Trophoblast cell (in vitro differentiated cells and primary cell): ENCODE results near the gene NCLN.

ENCODE experiments used
- DNase-seq, 2 donors: peaks; one replicate each; pipeline ENCODE4 v3.0.0-alpha.2; 2016
- H2AFZ ChIP-seq: 2 replicates; pipeline ENCODE4 v1.6.1; 2013; ENCODE audit warnings: low read length, moderate library complexity, mild to moderate bottlenecking; ENCODE audit not compliant: insufficient read depth, poor library complexity
- H2AK5ac ChIP-seq: 2 replicates; pipeline ENCODE4 v1.6.1; 2013; ENCODE audit warnings: mild to moderate bottlenecking, low read length
- H2BK120ac ChIP-seq: 2 replicates; pipeline ENCODE4 v1.6.1; 2013; ENCODE audit warnings: low read length, mild to moderate bottlenecking, moderate library complexity; ENCODE audit not compliant: insufficient read depth, poor library complexity
- H2BK12ac ChIP-seq: 2 replicates; pipeline ENCODE4 v1.6.1; 2013; ENCODE audit warnings: mild to moderate bottlenecking, low read length, moderate library complexity
- H2BK5ac ChIP-seq: 2 replicates; pipeline ENCODE4 v1.6.1; 2013; ENCODE audit warnings: low read length, low read depth, moderate library complexity, mild to moderate bottlenecking; ENCODE audit not compliant: poor library complexity
- H3K14ac ChIP-seq: 2 replicates; pipeline ENCODE4 v1.6.1; 2013; ENCODE audit warnings: mild to moderate bottlenecking, low read length
- H3K18ac ChIP-seq: 2 replicates; pipeline ENCODE4 v1.6.1; 2013; ENCODE audit warnings: mild to moderate bottlenecking, low read length
- H3K23ac ChIP-seq: 2 replicates; pipeline ENCODE4 v1.6.1; 2013; ENCODE audit warnings: low read length
- H3K27ac ChIP-seq: 2 replicates; pipeline ENCODE4 v1.5.1; 2013; ENCODE audit warnings: low read depth, mild to moderate bottlenecking, inconsistent platforms, low read length, moderate library complexity
- H3K27me3 ChIP-seq: 2 replicates; pipeline ENCODE4 v1.6.1; 2013; ENCODE audit warnings: inconsistent platforms, mild to moderate bottlenecking, low read length, moderate library complexity; ENCODE audit not compliant: insufficient read depth
- H3K36me3 ChIP-seq, 2 experiments: 1 replicate in 1 of 2; 2 replicates in 1 of 2; pipeline ENCODE4 v1.6.1; 2013; ENCODE audit warnings: low read length in 2 of 2, mild to moderate bottlenecking in 2 of 2, moderate library complexity in 1 of 2; ENCODE audit not compliant: insufficient read depth in 2 of 2, control insufficient read depth in 1 of 2
- H3K4ac ChIP-seq: 2 replicates; pipeline ENCODE4 v1.6.1; 2013; ENCODE audit warnings: low read depth, mild to moderate bottlenecking, low read length, moderate library complexity
- H3K4me1 ChIP-seq, 2 experiments: 1 replicate in 1 of 2; 2 replicates in 1 of 2; pipeline ENCODE4 v1.6.1; 2013; ENCODE audit warnings: low read length in 2 of 2, mild to moderate bottlenecking in 2 of 2, moderate library complexity in 1 of 2; ENCODE audit not compliant: insufficient read depth in 2 of 2, control insufficient read depth in 1 of 2
- H3K4me2 ChIP-seq: 2 replicates; pipeline ENCODE4 v1.6.1; 2013; ENCODE audit warnings: inconsistent platforms, mild to moderate bottlenecking, low read length, moderate library complexity
- H3K4me3 ChIP-seq: 2 replicates; pipeline ENCODE4 v1.5.1; 2013; ENCODE audit warnings: mild to moderate bottlenecking, low read depth, low read length, inconsistent platforms
- H3K79me1 ChIP-seq: one replicate; pipeline ENCODE4 v1.6.1; 2013; ENCODE audit warnings: low read length
- H3K79me2 ChIP-seq: 2 replicates; pipeline ENCODE4 v1.6.1; 2013; ENCODE audit warnings: low read length, mild to moderate bottlenecking; ENCODE audit not compliant: control insufficient read depth, insufficient read depth, poor library complexity
- H3K9ac ChIP-seq: 2 replicates; pipeline ENCODE4 v1.6.1; 2013; ENCODE audit warnings: mild to moderate bottlenecking, low read length
- H3K9me3 ChIP-seq: 2 replicates; pipeline ENCODE4 v1.6.1; 2013; ENCODE audit warnings: low read depth, mild to moderate bottlenecking, control low read depth, inconsistent platforms, low read length; ENCODE audit not compliant: insufficient read depth
- H4K12ac ChIP-seq: 2 replicates; pipeline ENCODE4 v1.6.1; 2013; ENCODE audit warnings: low read depth, mild to moderate bottlenecking, low read length, moderate library complexity
- H4K8ac ChIP-seq: 2 replicates; pipeline ENCODE4 v1.6.1; 2013; ENCODE audit warnings: low read depth, mild to moderate bottlenecking, low read length, moderate library complexity
- H4K91ac ChIP-seq: one replicate; pipeline ENCODE4 v1.6.1; 2013; ENCODE audit warnings: low read depth, mild to moderate bottlenecking, low read length, moderate library complexity
- WGBS: extraction: QIAGEN DNeasy Blood & Tissue Kit; methylation state at CpG from one replicate; pipeline ENCODE4 v1.1.7; 2013; ENCODE audit warnings: missing lambda C conversion rate; ENCODE audit not compliant: insufficient read length, insufficient coverage; ENCODE audit errors: extremely low coverage; 5-methylcytosine and 5-hydroxymethylcytosine counted together

Gene NCLN

GRCh38 chr19:3252650-3253049 lies 66.9 kb downstream of the NCLN start:
- Histone ChIP-seq H2BK5ac (no peak overlapping the region), H4K12ac (no peak overlapping the region), H3K79me2 (no peaks in the 10 kb centered on the region), H2AK5ac (no peak overlapping the region), H2BK12ac (no peak overlapping the region), H3K9ac (no peak overlapping the region), H3K4me2 (no peak overlapping the region), H3K4me3 (no peak overlapping the region), H2BK120ac (no peak overlapping the region), H3K36me3 (no peaks in the 10 kb centered on the region), H3K23ac (no peak overlapping the region), H2AFZ (no peak overlapping the region), H3K4me1 (no peaks in the 10 kb centered on the region), H3K79me1 (no peaks in the 10 kb centered on the region), H3K9me3 (peaks cover 8% of the 10 kb centered on the region), H4K8ac (no peak overlapping the region), H3K4ac (no peak overlapping the region), H3K27ac (no peak overlapping the region), H4K91ac (no peak overlapping the region), H3K27me3 (no peaks in the 10 kb centered on the region), H3K14ac (no peak overlapping the region), H3K18ac (no peak overlapping the region)
- no peak for DNase-seq
- no CpG with 5 or more reads among the region's 2 CpGs for WGBS

- Histone ChIP-seq H2BK120ac (no peak overlapping the region), H3K27ac (no peak overlapping the region), H3K9ac (no peak overlapping the region), H3K4me2 (no peak overlapping the region), H2BK5ac (no peak overlapping the region), H3K23ac (no peak overlapping the region), H4K91ac (no peak overlapping the region), H3K4me1 (no peaks in the 10 kb centered on the region), H3K4me3 (no peak overlapping the region), H3K14ac (no peak overlapping the region), H2BK12ac (no peak overlapping the region), H3K36me3 (no peaks in the 10 kb centered on the region), H3K79me2 (no peaks in the 10 kb centered on the region), H2AK5ac (no peak overlapping the region), H3K27me3 (no peaks in the 10 kb centered on the region), H3K79me1 (no peaks in the 10 kb centered on the region), H4K12ac (no peak overlapping the region), H3K9me3 (peaks cover 8% of the 10 kb centered on the region), H2AFZ (no peak overlapping the region), H3K18ac (no peak overlapping the region), H4K8ac (no peak overlapping the region), H3K4ac (no peak overlapping the region)
- DNase-seq: no peak
- no CpG with 5 or more reads among the region's 3 CpGs for WGBS
These were observed 67.5 kb downstream of the NCLN start for GRCh38 chr19:3253270-3253669.

- H3K23ac ChIP-seq: no peak overlapping the region
- H2AFZ ChIP-seq: no peak overlapping the region
- H3K4me1 ChIP-seq: no peaks in the 10 kb centered on the region
- no peak overlapping the region for H2AK5ac ChIP-seq
- DNase-seq: no peak
- no peak overlapping the region for H3K4me3 ChIP-seq
- H4K91ac ChIP-seq: no peak overlapping the region
- no peaks in the 10 kb centered on the region for H3K36me3 ChIP-seq
- H3K79me1 ChIP-seq: no peaks in the 10 kb centered on the region
- no peak overlapping the region for H4K8ac ChIP-seq
- H3K14ac ChIP-seq: no peak overlapping the region
- H4K12ac ChIP-seq: no peak overlapping the region
- no peak overlapping the region for H3K18ac ChIP-seq
- no peaks in the 10 kb centered on the region for H3K27me3 ChIP-seq
- no peaks in the 10 kb centered on the region for H3K79me2 ChIP-seq
- no peak overlapping the region for H2BK120ac ChIP-seq
- no peak overlapping the region for H3K9ac ChIP-seq
- peaks cover 6% of the 10 kb centered on the region for H3K9me3 ChIP-seq
- no peak overlapping the region for H3K27ac ChIP-seq
- H3K4ac ChIP-seq: no peak overlapping the region
- H2BK12ac ChIP-seq: no peak overlapping the region
- H3K4me2 ChIP-seq: no peak overlapping the region
- H2BK5ac ChIP-seq: no peak overlapping the region
These were observed 68.8 kb downstream of the NCLN start for GRCh38 chr19:3254520-3254919.

GRCh38 chr19:3257071-3257470 lies 71.3 kb downstream of the NCLN start:
- no peak overlapping the region for H3K4me2 ChIP-seq
- no peak overlapping the region for H2BK120ac ChIP-seq
- H3K27ac ChIP-seq: no peak overlapping the region
- no peak overlapping the region for H4K8ac ChIP-seq
- H3K9me3 ChIP-seq: peaks cover 4% of the 10 kb centered on the region
- H3K36me3 ChIP-seq: no peaks in the 10 kb centered on the region
- no peak overlapping the region for H3K9ac ChIP-seq
- H3K4me3 ChIP-seq: no peak overlapping the region
- H3K14ac ChIP-seq: no peak overlapping the region
- H3K27me3 ChIP-seq: no peaks in the 10 kb centered on the region
- no CpG with 5 or more reads among the region's 8 CpGs for WGBS
- H2BK5ac ChIP-seq: no peak overlapping the region
- DNase-seq: no peak
- no peak overlapping the region for H3K4ac ChIP-seq
- no peak overlapping the region for H2AK5ac ChIP-seq
- H4K91ac ChIP-seq: no peak overlapping the region
- H3K79me2 ChIP-seq: no peaks in the 10 kb centered on the region
- H3K79me1 ChIP-seq: no peaks in the 10 kb centered on the region
- no peaks in the 10 kb centered on the region for H3K4me1 ChIP-seq
- no peak overlapping the region for H3K18ac ChIP-seq
- H2AFZ ChIP-seq: no peak overlapping the region
- no peak overlapping the region for H2BK12ac ChIP-seq
- H3K23ac ChIP-seq: no peak overlapping the region
- H4K12ac ChIP-seq: no peak overlapping the region
